ENCODE measurements around the gene LHX6. TPM values are rescaled to one million over a fixed set of nuclear protein-coding genes. Genes with fewer than 3 reads are reported as not detected.

Gene LHX6
- total and polyA plus RNA-seq, 2 of the 8 experiments (the other 6 are each of a cell fraction or from before 2014, with no cell fraction given) = 0.92 to 1.2 TPM

DNA sequence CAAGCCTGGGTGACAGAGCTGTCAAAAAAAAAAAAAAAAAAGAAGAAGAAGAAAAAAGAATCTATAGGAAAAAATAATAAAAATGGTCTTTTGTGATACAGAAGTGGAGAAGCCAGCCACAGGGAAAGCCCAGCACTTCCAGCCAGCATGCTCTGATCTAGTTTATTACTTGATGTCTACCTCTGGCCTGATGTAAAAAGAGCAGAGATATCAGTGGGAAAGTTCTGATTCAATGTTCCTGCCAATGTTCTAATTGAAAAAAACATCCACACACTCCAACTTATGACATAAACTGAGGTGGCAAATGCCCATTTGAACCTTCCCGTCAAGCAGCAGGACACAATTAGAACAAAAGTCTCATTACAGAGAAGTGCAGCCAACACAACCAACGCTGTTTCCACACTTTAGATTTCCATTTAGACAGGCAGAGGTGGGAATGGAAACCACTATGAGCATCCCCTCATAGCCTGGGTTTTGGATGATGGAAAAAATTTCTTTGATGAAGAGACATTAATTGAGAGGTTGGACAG lies 30.2 kb upstream of the LHX6 start:
- H3K4me2 ChIP-seq (ENCODE audit: insufficient read depth in 1 of 2, low read depth in 2 of 2, low read length in 2 of 2) = no peak overlapping the region
- no peak overlapping the region for H3K9ac ChIP-seq (replicated peaks in 1 of 4; ENCODE audit: extremely low read depth in 1 of 4, low read depth in 3 of 4, low read length in 3 of 4)
- no peak overlapping the region for H4K91ac ChIP-seq (replicated peaks; ENCODE audit: insufficient read length, low read length)
- H3K4ac ChIP-seq (replicated peaks; ENCODE audit: insufficient read length, low read depth, low read length) = no peak overlapping the region
- POLR2A ChIA-PET (ENCODE audit: partially characterized antibody) = no interaction called here
- FAIRE-seq = no peak
- no peak overlapping the region for H4K5ac ChIP-seq (ENCODE audit: insufficient read length, low read depth, low read length)
- H3K56ac ChIP-seq (replicated peaks; ENCODE audit: insufficient read length, low read depth, low read length) = no peak overlapping the region
- H2BK20ac ChIP-seq (ENCODE audit: low read length) = no peak overlapping the region
- 0 out of 2 replicates have a peak, but pooled peaks cover 1% of the 10 kb centered on the region for H3K23me2 ChIP-seq (ENCODE audit: low read depth, low read length)
- peaks cover 4% of the 10 kb centered on the region; the same call in 1 of the 2 replicates for H3K79me1 ChIP-seq (ENCODE audit: low read depth, low read length)
- H3K18ac ChIP-seq (ENCODE audit: extremely low read depth, low read length) = no peak overlapping the region
- H3K27me3 ChIP-seq (replicated peaks in 1 of 4; ENCODE audit: control insufficient read depth in 3 of 4, extremely low read depth in 1 of 4, insufficient read depth in 3 of 4, low read length in 3 of 4) = no peaks in the 10 kb centered on the region
- H3K14ac ChIP-seq (ENCODE audit: insufficient read length) = no peak overlapping the region
- no peak overlapping the region for H3K4me3 ChIP-seq (ENCODE audit: extremely low read depth in 1 of 4, insufficient read depth in 2 of 4, low read depth in 3 of 4, low read length in 4 of 4)
- WGBS, 2 experiments (ENCODE audit: extremely low coverage in 1 of 2, insufficient coverage in 1 of 2, insufficient read length in 1 of 2, insufficient replicate concordance in 2 of 2, low coverage in 1 of 2, low lambda C conversion rate in 2 of 2, missing lambda C conversion rate in 1 of 2) = 92% methylated on average over 2 of the region's 2 CpGs; no CpG with 5 or more reads in 1 of the 2 experiments
- no peak overlapping the region for H2BK5ac ChIP-seq (ENCODE audit: low read depth, low read length)
- H4K8ac ChIP-seq (ENCODE audit: extremely low read depth, insufficient read depth, low read length) = no peak overlapping the region
- H3K27ac ChIP-seq (ENCODE audit: low read depth, low read length) = no peak overlapping the region
- H2BK120ac ChIP-seq (replicated peaks; ENCODE audit: low read depth, low read length) = no peak overlapping the region
- no peaks in the 10 kb centered on the region for H3K9me3 ChIP-seq (ENCODE audit: insufficient read depth in 2 of 2, low read depth in 1 of 2, low read length in 1 of 2)
- no peak overlapping the region for H3K23ac ChIP-seq (ENCODE audit: insufficient read length)
- CTCF ChIA-PET (ENCODE audit: partially characterized antibody) = no interaction called here
- H2BK15ac ChIP-seq (ENCODE audit: low read length) = no peak overlapping the region
- H3K4me1 ChIP-seq (replicated peaks in 1 of 4; ENCODE audit: control insufficient read depth in 3 of 4, insufficient read depth in 4 of 4, low read length in 3 of 4) = peaks cover 0 to 5% (median 1%) of the 10 kb centered on the region in 4 experiments; a peak in 4 of 7 replicates
- no peak overlapping the region for H2AFZ ChIP-seq (ENCODE audit: low read length)
- no peak overlapping the region for H2BK12ac ChIP-seq (ENCODE audit: low read depth, low read length)
- peaks cover 0 to 1% of the 10 kb centered on the region in 2 experiments for H4K20me1 ChIP-seq (replicated peaks in 1 of 2; ENCODE audit: control insufficient read depth in 1 of 2, insufficient read depth in 2 of 2, low read length in 2 of 2)
- no peak overlapping the region for H2AK5ac ChIP-seq (ENCODE audit: low read depth, low read length)
- H3K79me2 ChIP-seq (ENCODE audit: control insufficient read depth in 1 of 2, insufficient read depth in 2 of 2, low read length in 2 of 2) = peaks cover 0 to 18% of the 10 kb centered on the region in 2 experiments; a peak in 2 of 4 replicates
- DNase-seq (ENCODE audit: low read depth in 1 of 2, low spot score in 2 of 2) = no peak
- peaks cover 3 to 15% (median 8%) of the 10 kb centered on the region in 4 experiments; a peak in 7 of 8 replicates for H3K36me3 ChIP-seq (ENCODE audit: control insufficient read depth in 2 of 4, insufficient read depth in 4 of 4, low read length in 3 of 4)
- no peak for TF ChIP-seq CHD2 (IDR thresholded peaks at IDR 0.05; ENCODE audit: low read length)
- TF ChIP-seq, protein P1, sequence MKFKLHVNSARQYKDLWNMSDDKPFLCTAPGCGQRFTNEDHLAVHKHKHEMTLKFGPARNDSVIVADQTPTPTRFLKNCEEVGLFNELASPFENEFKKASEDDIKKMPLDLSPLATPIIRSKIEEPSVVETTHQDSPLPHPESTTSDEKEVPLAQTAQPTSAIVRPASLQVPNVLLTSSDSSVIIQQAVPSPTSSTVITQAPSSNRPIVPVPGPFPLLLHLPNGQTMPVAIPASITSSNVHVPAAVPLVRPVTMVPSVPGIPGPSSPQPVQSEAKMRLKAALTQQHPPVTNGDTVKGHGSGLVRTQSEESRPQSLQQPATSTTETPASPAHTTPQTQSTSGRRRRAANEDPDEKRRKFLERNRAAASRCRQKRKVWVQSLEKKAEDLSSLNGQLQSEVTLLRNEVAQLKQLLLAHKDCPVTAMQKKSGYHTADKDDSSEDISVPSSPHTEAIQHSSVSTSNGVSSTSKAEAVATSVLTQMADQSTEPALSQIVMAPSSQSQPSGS (IDR thresholded peaks at IDR 0.05; ENCODE audit: low read length) = no peak
- TF ChIP-seq CEBPB (IDR thresholded peaks at IDR 0.05; ENCODE audit: low read depth, low read length) = no peak
- TF ChIP-seq SP1 (IDR thresholded peaks at IDR 0.05; ENCODE audit: low read depth, low read length) = no peak
- no peak for TF ChIP-seq HDAC6 (IDR thresholded peaks at IDR 0.05; ENCODE audit: low read depth, low read length)
- no peak for TF ChIP-seq TBP (IDR thresholded peaks at IDR 0.05; ENCODE audit: low read depth, low read length)
- TF ChIP-seq YY1 (IDR thresholded peaks at IDR 0.05; ENCODE audit: low read depth, low read length) = no peak
- TF ChIP-seq NANOG (IDR thresholded peaks at IDR 0.05; ENCODE audit: insufficient read depth, low read depth, low read length, poor library complexity, severe bottlenecking) = no peak
- TF ChIP-seq HDAC2 (IDR thresholded peaks at IDR 0.05; ENCODE audit: borderline replicate concordance in 1 of 2, low read depth in 2 of 2, low read length in 2 of 2) = no peak
- TF ChIP-seq MAX (IDR thresholded peaks at IDR 0.05) = no peak
- TF ChIP-seq E2F6 (IDR thresholded peaks at IDR 0.05) = no peak
